ENCODE data around the gene GABRB3.

- TF ChIP-seq EP300 (conservative IDR thresholded peaks at IDR 0.05; ENCODE audit: poor library complexity, severe bottlenecking) (no peak), CTCF (IDR thresholded peaks at IDR 0.05; ENCODE audit: poor library complexity, severe bottlenecking) (no peak), POLR2AphosphoS5 (IDR thresholded peaks at IDR 0.05) (no peak), REST (IDR thresholded peaks at IDR 0.05; ENCODE audit: borderline replicate concordance) (no peak), TAF1 (IDR thresholded peaks at IDR 0.05; ENCODE audit: low read depth) (no peak)
These were observed 152.1 kb downstream of the GABRB3 start for GRCh38 chr15:26620528-26621458.
